Sciatic nerve (tissue), 2 donors: Measurements from ENCODE around the gene RNU2-63P. TPM values are rescaled to one million over a fixed set of nuclear protein-coding genes. Genes with fewer than 3 reads are reported as not detected.
"Not testable (repeated sequence)": the region's sequence is repeated elsewhere in the genome, so short reads cannot be mapped to it uniquely, and the experiment has no call there.

Experiments
- ATAC-seq: fragments of 200-7000 bp; cut with Tn5 transposase; one replicate; pipeline ENCODE4 v1.9.1; 2020; ENCODE audit warnings: mild to moderate bottlenecking, moderate library complexity
- DNase-seq: peaks from one replicate; pipeline ENCODE4 v3.0.0-alpha.2; 2020; ENCODE audit warnings: low spot score
- intact Hi-C: fragments of 100-400 bp; cut with DNase I; formaldehyde crosslinking; loops from one replicate; pipeline ENCODE4 v1.14.2; 2022
- total RNA-seq: library from RNA; stranded (reverse); fragmentation: NEBNext Ultra II Directional; extraction: Animal tissue kit (Norgen Biotek cat#: 25700); gene quantifications from one replicate; pipeline ENCODE4 v1.2.1, GENCODE V29; 2021
- donor health status: DM: no; HTN: no; CAD: no.
- donor health status: DM: no; HTN: no; CAD: no.

RNU2-63P gene
- total RNA-seq, 1 donor from 2014 or later = 10.3 TPM

GRCh38 chr2:87995756-87996155 lies 20.6 kb downstream of the RNU2-63P start:
- no peak for DNase-seq
- intact Hi-C loops = no loop called here
- no peak for ATAC-seq

DNA sequence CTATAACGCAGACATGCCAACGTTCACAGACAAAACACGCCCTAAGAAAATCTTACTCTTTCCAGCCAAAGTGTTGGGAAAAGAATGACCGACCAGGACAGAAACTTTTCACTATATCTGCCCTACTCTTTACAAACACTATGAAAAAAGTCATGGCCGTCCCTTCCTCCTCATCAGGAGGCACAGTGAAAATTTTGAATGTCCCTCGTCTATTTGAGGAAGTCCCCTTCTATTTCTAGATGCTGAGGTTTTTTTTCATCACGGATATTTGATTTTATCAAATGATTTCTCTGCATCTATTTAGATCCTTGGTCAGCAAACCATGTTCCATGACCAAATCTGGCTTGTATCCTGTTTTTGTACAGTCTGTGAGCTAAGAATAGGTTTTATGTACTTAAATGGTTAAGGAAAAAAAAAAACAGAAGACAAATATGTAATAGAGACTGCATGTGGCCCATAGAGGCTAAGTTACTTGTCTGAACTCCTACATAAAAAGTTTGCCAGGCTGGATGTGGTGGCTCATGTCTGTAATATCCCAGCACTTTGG lies 22.0 kb downstream of the RNU2-63P start:
- DNase-seq, ATAC-seq, intact Hi-C loops: not testable (repeated sequence)

GRCh38 chr2:87992569-87992968 lies 23.8 kb downstream of the RNU2-63P start:
- ATAC-seq, DNase-seq, intact Hi-C loops: not testable (repeated sequence)

DNA sequence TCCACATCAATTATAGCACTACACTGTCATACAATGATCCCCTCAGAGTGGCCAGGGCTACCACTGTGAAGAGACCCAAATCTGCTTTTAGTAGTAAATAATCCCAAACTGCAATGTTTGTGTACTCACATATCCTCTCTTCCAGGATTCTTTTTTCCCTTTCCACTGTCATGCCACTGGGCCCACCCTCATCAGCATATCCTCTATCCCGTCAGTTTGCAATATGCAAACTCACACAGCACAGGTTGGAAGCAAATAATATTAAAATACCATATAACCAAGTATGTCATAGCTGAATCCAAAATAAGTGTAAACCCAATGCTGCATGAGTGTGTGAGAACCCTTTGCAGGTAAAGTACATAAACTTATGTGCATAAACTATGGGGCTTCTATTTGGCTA lies 28.9 kb downstream of the RNU2-63P start:
- ATAC-seq, DNase-seq, intact Hi-C loops: not testable (repeated sequence)

DNA sequence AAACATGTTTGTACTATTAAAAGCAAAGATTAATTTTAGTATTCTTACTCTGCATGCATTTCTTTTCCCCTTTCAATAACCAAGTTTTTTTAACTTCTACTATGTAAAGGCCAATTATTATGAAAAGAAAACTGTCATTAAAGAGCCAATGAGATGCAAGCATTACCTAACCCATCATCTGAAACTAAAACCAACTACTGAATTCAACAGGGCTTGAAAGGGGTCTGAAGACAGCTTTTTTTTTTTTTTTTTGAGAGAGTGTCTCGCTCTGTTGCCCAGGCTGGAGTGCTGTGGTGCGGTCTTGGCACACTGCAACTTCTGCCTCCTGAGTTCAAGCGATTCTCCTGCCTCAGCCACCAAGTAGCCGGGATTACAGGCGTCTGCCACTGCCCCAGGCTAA lies 30.4 kb downstream of the RNU2-63P start:
- DNase-seq, ATAC-seq, intact Hi-C loops: not testable (repeated sequence)

- intact Hi-C loops = not testable (repeated sequence)
These were observed 35.2 kb downstream of the RNU2-63P start for GRCh38 chr2:87981182-87981581.

DNA sequence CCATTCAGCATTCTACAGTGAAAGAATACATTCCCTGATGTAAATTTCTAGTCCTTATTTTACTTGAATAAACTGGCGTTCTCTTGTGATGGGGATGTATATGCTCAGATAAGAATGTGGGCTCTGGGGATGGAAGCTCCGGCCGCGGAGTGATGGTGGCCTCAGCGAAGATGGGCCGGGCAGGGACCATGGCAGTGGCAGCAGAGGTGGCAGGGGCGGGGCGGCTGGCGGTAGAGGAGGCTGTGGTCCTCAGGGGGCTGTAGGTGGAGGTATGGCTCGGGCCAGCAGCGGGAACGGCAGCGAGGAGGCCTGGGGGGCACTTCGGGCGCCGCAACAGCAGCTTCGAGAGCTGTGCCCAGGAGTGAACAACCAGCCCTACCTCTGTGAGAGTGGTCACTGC lies 44.0 kb downstream of the RNU2-63P start:
- DNase-seq, ATAC-seq, intact Hi-C loops: not testable (repeated sequence)

More at GRCh38 chr2:87981182-87981581, 35.2 kb downstream of the RNU2-63P start:
- DNase-seq, ATAC-seq: not testable (repeated sequence)

Other genes starting within 250 kb of the RNU2-63P start
- gene RGPD2, start 190.8 kb downstream of the RNU2-63P start, total RNA-seq = 9.2 TPM
- gene KRCC1, start 39.2 kb upstream of the RNU2-63P start, total RNA-seq = 35.0 TPM
- 0.49 TPM for gene SMYD1, start 51.3 kb upstream of the RNU2-63P start, total RNA-seq
- not detected for gene FABP1, start 111.5 kb upstream of the RNU2-63P start, total RNA-seq
- gene THNSL2, start 153.8 kb upstream of the RNU2-63P start, total RNA-seq = 33.3 TPM